CD4-positive, alpha-beta T cell treated with Interleukin-15 for 4 hours (primary cell): ENCODE measurements around the gene DOCK7.

Experiments
- DNase-seq: peaks from one replicate; pipeline ENCODE4 v3.0.0-alpha.2; 2020; ENCODE audit warnings: low spot score

The DOCK7 gene

GRCh38 chr1:62407398-62408009 is 280.7 kb downstream of the DOCK7 start:
- DNase-seq, result peak; percentile 53

DNA sequence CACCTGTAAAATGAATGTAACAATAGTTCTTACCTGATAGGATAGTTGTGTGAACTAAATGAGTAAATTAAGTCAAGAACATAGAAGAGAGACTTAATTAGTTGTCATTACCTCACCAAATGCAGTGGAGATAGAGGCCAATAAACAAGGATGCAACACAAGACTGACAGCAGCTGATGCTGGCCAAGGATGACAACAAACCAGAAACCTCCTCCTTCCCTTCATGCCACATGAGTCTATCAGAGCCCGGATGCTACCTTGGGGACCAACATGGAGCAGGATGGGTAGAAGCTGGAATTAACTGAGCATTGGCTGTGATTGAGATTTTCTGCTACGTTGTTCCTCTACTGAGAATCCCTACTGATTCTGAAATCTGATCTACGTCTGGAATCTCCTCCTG is 281.6 kb downstream of the DOCK7 start:
- no peak for DNase-seq

DNA sequence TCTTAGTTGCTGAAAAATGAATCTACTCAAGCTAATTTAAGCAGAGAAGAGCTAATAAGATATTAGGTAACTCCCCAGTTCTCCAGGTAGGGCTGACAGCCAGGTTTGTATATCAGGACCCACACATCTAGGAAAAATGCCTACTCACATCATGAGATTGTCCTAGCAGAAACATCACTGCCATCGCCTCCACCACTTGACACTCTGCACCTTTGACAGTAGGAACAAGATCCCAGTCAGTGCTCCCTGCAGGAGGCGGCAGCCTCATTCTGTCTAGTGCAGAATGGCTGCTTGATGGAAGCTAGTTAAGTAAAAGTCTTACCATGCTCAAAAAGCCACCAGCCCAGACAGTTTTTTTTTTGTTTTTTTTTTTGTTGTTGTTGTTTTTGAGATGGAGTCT is 282.9 kb downstream of the DOCK7 start:
- DNase-seq, result no peak
